GM12878 (cell line): ENCODE data around the gene CATSPER1.
A peak's percentile ranks its signal among the peaks of the same experiment; 100 is the strongest.

ENCODE experiments used
- CEBPB ChIP-seq, 2 experiments: fragments of 150-350 bp in 1 of 2; IDR thresholded peaks; 2 replicates each; pipeline ENCODE4 v1.6.1; 2012 to 2014; ENCODE audit warnings: low read depth in 2 of 2, low read length in 2 of 2, borderline replicate concordance in 1 of 2, inconsistent platforms in 1 of 2
- CHD4 ChIP-seq: fragments of 200-600 bp; sonication (generic); IDR thresholded peaks from 2 replicates; pipeline ENCODE4 v1.6.1; 2016; ENCODE audit warnings: mild to moderate bottlenecking
- HDGF ChIP-seq: fragments of 450-650 bp; IDR thresholded peaks from 2 replicates; pipeline ENCODE4 v1.6.1; 2016; ENCODE audit warnings: antibody characterized with exemption
- POLR2A ChIP-seq: IDR thresholded peaks from 2 replicates; pipeline ENCODE4 v1.6.1; 2011; ENCODE audit warnings: low read depth, mild to moderate bottlenecking, low read length
- POLR2AphosphoS5 ChIP-seq: IDR thresholded peaks from 2 replicates; pipeline ENCODE4 v1.6.1; 2011; ENCODE audit warnings: mild to moderate bottlenecking, low read length, inconsistent platforms
- SIX5 ChIP-seq: IDR thresholded peaks from 2 replicates; pipeline ENCODE4 v1.6.1; 2011; ENCODE audit warnings: mild to moderate bottlenecking, low read depth, low read length, moderate library complexity; ENCODE audit not compliant: severe bottlenecking
- ZNF274 ChIP-seq: IDR thresholded peaks from one replicate; pipeline ENCODE4 v1.8.0; 2011; ENCODE audit not compliant: insufficient read length, insufficient read depth
- TF ChIP-seq, protein P1 (sequence below), 3 experiments: IDR thresholded peaks in 2 of 3; conservative IDR thresholded peaks in 1 of 3; 2 replicates each; pipeline ENCODE4 v1.5.1; 2011; ENCODE audit warnings: low read depth in 3 of 3, low read length in 3 of 3, mild to moderate bottlenecking in 3 of 3, control low read depth in 2 of 3, moderate library complexity in 2 of 3, inconsistent platforms in 1 of 3, mixed read lengths in 1 of 3; ENCODE audit not compliant: control insufficient read depth in 2 of 3, insufficient read depth in 1 of 3; ENCODE audit errors: extremely low read depth in 1 of 3
- TF ChIP-seq, protein P2 (sequence below): IDR thresholded peaks from 2 replicates; pipeline ENCODE4 v1.6.1; 2012; ENCODE audit warnings: low read depth, low read length, improper control_type of control experiment

DNA sequence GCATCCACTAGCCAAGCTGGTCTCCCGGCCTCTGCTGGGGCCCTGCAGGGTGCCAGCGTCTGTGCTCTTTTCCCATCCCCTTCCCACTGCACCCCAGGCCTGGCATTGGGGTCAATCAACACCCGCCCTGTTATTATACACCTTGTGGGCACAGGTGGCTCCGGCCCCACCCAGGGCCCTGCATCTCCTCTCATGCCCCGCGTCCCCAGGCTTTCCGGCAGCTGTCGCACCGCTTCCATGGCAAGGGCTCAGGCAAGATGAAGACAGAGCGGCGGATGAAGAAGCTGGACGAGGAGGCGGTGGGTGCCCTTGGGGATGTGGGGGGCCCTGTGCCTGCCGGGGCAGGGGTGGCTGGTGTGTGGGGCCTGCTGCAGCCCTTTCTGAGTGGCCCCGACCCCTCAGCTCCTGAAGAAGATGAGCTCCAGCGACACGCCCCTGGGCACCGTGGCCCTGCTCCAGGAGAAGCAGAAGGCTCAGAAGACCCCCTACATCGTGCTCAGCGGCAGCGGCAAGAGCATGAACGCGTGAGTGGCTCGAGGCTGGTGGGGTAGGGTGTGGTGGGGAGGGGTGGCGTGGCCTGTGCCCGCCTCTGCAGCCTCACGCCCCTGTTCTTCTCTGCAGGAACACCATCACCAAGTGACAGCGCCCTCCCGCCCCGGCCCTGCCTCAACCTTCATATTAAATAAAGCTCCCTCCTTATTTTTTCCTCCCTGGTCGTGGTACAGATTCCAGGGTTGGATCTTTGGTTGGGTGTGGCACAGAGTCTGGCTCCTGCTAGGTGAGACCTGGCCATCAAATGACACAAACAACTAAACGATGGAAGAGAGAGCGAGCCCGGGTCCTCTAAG, 47.7 kb downstream of the CATSPER1 start:
- TF ChIP-seq POLR2AphosphoS5 = no peak
- no peak for TF ChIP-seq CHD4
- TF ChIP-seq ZNF274 = no peak
- TF ChIP-seq, protein P1, sequence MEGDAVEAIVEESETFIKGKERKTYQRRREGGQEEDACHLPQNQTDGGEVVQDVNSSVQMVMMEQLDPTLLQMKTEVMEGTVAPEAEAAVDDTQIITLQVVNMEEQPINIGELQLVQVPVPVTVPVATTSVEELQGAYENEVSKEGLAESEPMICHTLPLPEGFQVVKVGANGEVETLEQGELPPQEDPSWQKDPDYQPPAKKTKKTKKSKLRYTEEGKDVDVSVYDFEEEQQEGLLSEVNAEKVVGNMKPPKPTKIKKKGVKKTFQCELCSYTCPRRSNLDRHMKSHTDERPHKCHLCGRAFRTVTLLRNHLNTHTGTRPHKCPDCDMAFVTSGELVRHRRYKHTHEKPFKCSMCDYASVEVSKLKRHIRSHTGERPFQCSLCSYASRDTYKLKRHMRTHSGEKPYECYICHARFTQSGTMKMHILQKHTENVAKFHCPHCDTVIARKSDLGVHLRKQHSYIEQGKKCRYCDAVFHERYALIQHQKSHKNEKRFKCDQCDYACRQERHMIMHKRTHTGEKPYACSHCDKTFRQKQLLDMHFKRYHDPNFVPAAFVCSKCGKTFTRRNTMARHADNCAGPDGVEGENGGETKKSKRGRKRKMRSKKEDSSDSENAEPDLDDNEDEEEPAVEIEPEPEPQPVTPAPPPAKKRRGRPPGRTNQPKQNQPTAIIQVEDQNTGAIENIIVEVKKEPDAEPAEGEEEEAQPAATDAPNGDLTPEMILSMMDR (IDR thresholded peaks at IDR 0.05 in 2 of 3, conservative IDR thresholded peaks at IDR 0.05 in 1 of 3; ENCODE audit: control insufficient read depth in 2 of 3, extremely low read depth in 1 of 3, insufficient read depth in 1 of 3, low read depth in 3 of 3, low read length in 3 of 3) = no peak
- TF ChIP-seq CEBPB (IDR thresholded peaks at IDR 0.05; ENCODE audit: borderline replicate concordance in 1 of 2, low read depth in 2 of 2, low read length in 2 of 2) = no peak
- TF ChIP-seq, protein P2, sequence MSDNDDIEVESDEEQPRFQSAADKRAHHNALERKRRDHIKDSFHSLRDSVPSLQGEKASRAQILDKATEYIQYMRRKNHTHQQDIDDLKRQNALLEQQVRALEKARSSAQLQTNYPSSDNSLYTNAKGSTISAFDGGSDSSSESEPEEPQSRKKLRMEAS = no peak
- TF ChIP-seq POLR2A = peak; percentile 54
- TF ChIP-seq SIX5 = no peak
- TF ChIP-seq HDGF = no peak
